HepG2 (cell line): ENCODE results near the gene COQ8B. TPM values are rescaled to one million over a fixed set of nuclear protein-coding genes. Genes with fewer than 3 reads are reported as not detected.

Experiments used
- ATAD3A ChIP-seq: sonication (generic); formaldehyde crosslinking; IDR thresholded peaks from 2 replicates; pipeline ENCODE4 v1.4.0; 2020; ENCODE audit warnings: missing genetic modification reagents
- FOSL1 ChIP-seq: sonication (generic); formaldehyde crosslinking; IDR thresholded peaks from 2 replicates; pipeline ENCODE4 v1.9.0; 2021; ENCODE audit warnings: missing genetic modification reagents, borderline replicate concordance
- GABPB1 ChIP-seq: IDR thresholded peaks from 2 replicates; pipeline ENCODE4 v1.6.1; 2016; ENCODE audit warnings: mild to moderate bottlenecking, missing genetic modification reagents, moderate library complexity, missing compliant biosample characterization
- GTF2F1 ChIP-seq: fragments of 150-350 bp; IDR thresholded peaks from 2 replicates; pipeline ENCODE4 v1.6.1; 2014; ENCODE audit warnings: low read length
- HNF4A ChIP-seq: sonication (generic); formaldehyde crosslinking; IDR thresholded peaks from 2 replicates; pipeline ENCODE4 v1.4.0; 2020; ENCODE audit warnings: missing genetic modification reagents
- KAT2B ChIP-seq: fragments of 150-350 bp; IDR thresholded peaks from 2 replicates; pipeline ENCODE4 v1.6.1; 2014; ENCODE audit warnings: low read depth, low read length, borderline replicate concordance
- KDM1A ChIP-seq: IDR thresholded peaks from 2 replicates; pipeline ENCODE4 v1.6.1; 2016; ENCODE audit warnings: missing compliant biosample characterization
- KLF13 ChIP-seq: sonication (generic); formaldehyde crosslinking; IDR thresholded peaks from 2 replicates; pipeline ENCODE4 v1.4.0; 2020; ENCODE audit warnings: mild to moderate bottlenecking, missing genetic modification reagents
- KLF9 ChIP-seq: IDR thresholded peaks from 2 replicates; pipeline ENCODE4 v1.6.1; 2016; ENCODE audit warnings: low read depth
- LRRFIP1 ChIP-seq: sonication (generic); formaldehyde crosslinking; conservative IDR thresholded peaks from 2 replicates; pipeline ENCODE4 v1.4.0; 2020; ENCODE audit warnings: missing genetic modification reagents
- NFYC ChIP-seq: IDR thresholded peaks from 2 replicates; pipeline ENCODE4 v1.6.1; 2016; ENCODE audit warnings: missing genetic modification reagents, missing compliant biosample characterization
- SALL2 ChIP-seq: sonication (generic); formaldehyde crosslinking; IDR thresholded peaks from 2 replicates; pipeline ENCODE4 v1.8.1; 2023; ENCODE audit warnings: mild to moderate bottlenecking, missing genetic modification reagents, inconsistent platforms
- SNAI1 ChIP-seq: sonication (generic); formaldehyde crosslinking; IDR thresholded peaks from 2 replicates; pipeline ENCODE4 v1.5.0; 2020; ENCODE audit warnings: mild to moderate bottlenecking, missing genetic modification reagents, borderline replicate concordance
- SNRNP70 ChIP-seq: fragments of 200-400 bp; formaldehyde crosslinking; IDR thresholded peaks from 2 replicates; pipeline ENCODE4 v1.6.1; 2017; ENCODE audit warnings: mild to moderate bottlenecking, low read depth, low read length, moderate library complexity
- SP2 ChIP-seq: sonication (generic); formaldehyde crosslinking; IDR thresholded peaks from 2 replicates; pipeline ENCODE4 v1.5.1; 2020; ENCODE audit warnings: mild to moderate bottlenecking, missing genetic modification reagents
- TBL1XR1 ChIP-seq: fragments of 150-350 bp; IDR thresholded peaks from 2 replicates; pipeline ENCODE4 v1.6.1; 2014; ENCODE audit warnings: borderline replicate concordance, low read length; ENCODE audit not compliant: partially characterized antibody
- ZFP41 ChIP-seq: sonication (generic); formaldehyde crosslinking; IDR thresholded peaks from 2 replicates; pipeline ENCODE4 v1.4.0; 2020; ENCODE audit warnings: mild to moderate bottlenecking, missing genetic modification reagents, borderline replicate concordance
- ZNF124 ChIP-seq: sonication (generic); formaldehyde crosslinking; IDR thresholded peaks from 2 replicates; pipeline ENCODE4 v1.4.0; 2020; ENCODE audit warnings: missing genetic modification reagents
- ZNF235 ChIP-seq: sonication (generic); formaldehyde crosslinking; IDR thresholded peaks from 2 replicates; pipeline ENCODE4 v1.8.1; 2023; ENCODE audit warnings: mild to moderate bottlenecking, missing genetic modification reagents, borderline replicate concordance
- ZNF263 ChIP-seq: sonication (generic); formaldehyde crosslinking; IDR thresholded peaks from 2 replicates; pipeline ENCODE4 v1.4.0; 2020; ENCODE audit warnings: missing genetic modification reagents
- ZNF503 ChIP-seq: sonication (generic); formaldehyde crosslinking; IDR thresholded peaks from 2 replicates; pipeline ENCODE4 v1.4.0; 2020; ENCODE audit warnings: missing genetic modification reagents
- ZNF772 ChIP-seq: sonication (generic); formaldehyde crosslinking; IDR thresholded peaks from 2 replicates; pipeline ENCODE4 v1.5.0; 2020; ENCODE audit warnings: mild to moderate bottlenecking, missing genetic modification reagents
- ZNF776 ChIP-seq: sonication (generic); formaldehyde crosslinking; IDR thresholded peaks from 2 replicates; pipeline ENCODE4 v1.4.0; 2020; ENCODE audit warnings: mild to moderate bottlenecking, missing genetic modification reagents
- ZUFSP ChIP-seq: sonication (generic); formaldehyde crosslinking; IDR thresholded peaks from 2 replicates; pipeline ENCODE4 v1.9.0; 2021; ENCODE audit warnings: missing genetic modification reagents, mild to moderate bottlenecking, borderline replicate concordance
- ZZZ3 ChIP-seq: sonication (generic); formaldehyde crosslinking; IDR thresholded peaks from 2 replicates; pipeline ENCODE4 v1.4.0; 2020; ENCODE audit warnings: missing genetic modification reagents, mild to moderate bottlenecking, borderline replicate concordance
- polyA plus RNA-seq, 8 experiments: library from polyadenylated mRNA; depleted of rRNA in 3 of 8; stranded (reverse) in 7 of 8; unstranded in 1 of 8; fragments of >200 nt; fragmentation: Illumina TruSeq in 4 of 8; extraction: Trizol in 4 of 8; gene quantifications; 2 replicates each; pipeline versions ENCODE4 v1.2.1 to v1.2.3, GENCODE V29; 2011 to 2016; ENCODE audit warnings: low read depth in 4 of 8, missing spikeins in 1 of 8, mixed read lengths in 1 of 8; ENCODE audit not compliant: insufficient read depth in 1 of 8
- total RNA-seq, 5 experiments: library from RNA; depleted of rRNA; stranded (reverse); fragments of >200 nt; fragmentation: Illumina TruSeq; extraction: Trizol; gene quantifications; 2 replicates each; pipeline ENCODE4 v1.2.3, GENCODE V29; 2016; ENCODE audit warnings: low read depth in 1 of 5

COQ8B gene
- total and polyA plus RNA-seq, 2 of the 13 experiments (the other 11 are each of a cell fraction or from before 2014, with no cell fraction given): 12.3 to 17.2 TPM

GRCh38 chr19:40717325-40717879 is 716 bp upstream of the COQ8B start (continued):
- no peak for TF ChIP-seq ZNF503 (CRISPR knock-in tag)
- no peak; the same call in 1 of the 2 replicates for TF ChIP-seq SALL2 (CRISPR knock-in tag)
- no peak for TF ChIP-seq NFYC
- TF ChIP-seq ZNF772 (CRISPR knock-in tag): no peak
- no peak for TF ChIP-seq LRRFIP1 (CRISPR knock-in tag)
- no peak for TF ChIP-seq ZFP41
- 0 out of 2 replicates have a peak, but pooled peaks have one; percentile 70 for TF ChIP-seq SNAI1
- TF ChIP-seq TBL1XR1: no peak
- no peak for TF ChIP-seq GABPB1 (CRISPR knock-in tag)
- TF ChIP-seq ZNF235 (CRISPR knock-in tag): 0 out of 2 replicates have a peak, but pooled peaks have one; percentile 47
- TF ChIP-seq KLF13 (CRISPR knock-in tag): no peak
- TF ChIP-seq ZNF776 (CRISPR knock-in tag): peak; percentile 71; the same call in 1 of the 2 replicates
- no peak for TF ChIP-seq KLF9
- no peak for TF ChIP-seq GTF2F1
- TF ChIP-seq FOSL1 (CRISPR knock-in tag): no peak
- peak; percentile 63 for TF ChIP-seq HNF4A
- TF ChIP-seq ZUFSP (CRISPR knock-in tag): no peak
- no peak for TF ChIP-seq ZNF124
- TF ChIP-seq SP2: no peak
- no peak for TF ChIP-seq ATAD3A (CRISPR knock-in tag)
- no peak for TF ChIP-seq SNRNP70
- TF ChIP-seq ZNF263 (CRISPR knock-in tag): no peak
- TF ChIP-seq KDM1A: no peak
- TF ChIP-seq ZZZ3 (CRISPR knock-in tag): no peak
- TF ChIP-seq KAT2B: no peak
